ENCODE results near the gene LTA4H.

- TF ChIP-seq EZH2phosphoT487 (IDR thresholded peaks at IDR 0.05; ENCODE audit: borderline replicate concordance) = no peak
- TF ChIP-seq CTCF (conservative IDR thresholded peaks at IDR 0.05; ENCODE audit: low read length) = no peak
These were observed 4.1 kb upstream of the LTA4H start for GRCh38 chr12:96039516-96039915.

Data from Loucy (cell line).